Thyroid gland (tissue), 4 donors: Measurements from ENCODE around the gene ALLC. TPM values are rescaled to one million over a fixed set of nuclear protein-coding genes. Genes with fewer than 3 reads are reported as not detected.

ENCODE experiments used
- DNase-seq, 2 donors: peaks; one replicate each; pipeline ENCODE4 v3.0.0-alpha.2; 2019
- H3K27ac ChIP-seq, 3 donors: fragments of 200-600 bp; sonication (generic); 1 replicate in 2 of 3; 2 replicates in 1 of 3; pipeline ENCODE4 v1.5.1; 2016 to 2019; ENCODE audit warnings: mild to moderate bottlenecking in 1 of 3, moderate library complexity in 1 of 3
- H3K27me3 ChIP-seq: fragments of 200-600 bp; sonication (generic); one replicate; pipeline ENCODE4 v1.5.1; 2019
- H3K36me3 ChIP-seq, 2 donors: fragments of 200-600 bp; sonication (generic); one replicate each; pipeline ENCODE4 v1.5.1; 2016 to 2019
- H3K4me1 ChIP-seq, 2 donors: fragments of 200-600 bp; sonication (generic); one replicate each; pipeline ENCODE4 v1.5.1; 2017 to 2019
- H3K4me3 ChIP-seq, 3 donors: fragments of 200-600 bp; sonication (generic); replicated peaks in 1 of 3; 1 replicate in 2 of 3; 2 replicates in 1 of 3; pipeline ENCODE4 v1.5.1; 2016; ENCODE audit warnings: mild to moderate bottlenecking in 1 of 3
- H3K9me3 ChIP-seq: fragments of 200-600 bp; sonication (generic); one replicate; pipeline ENCODE4 v1.5.1; 2017
- CTCF ChIP-seq, 6 experiments: fragments of 200-600 bp in 3 of 6; fragments of 450-650 bp in 3 of 6; sonication (generic) in 3 of 6; IDR thresholded peaks; one replicate each; pipeline ENCODE4 v1.5.1; 2016 to 2019; ENCODE audit warnings: antibody characterized with exemption in 6 of 6, mild to moderate bottlenecking in 2 of 6, inconsistent platforms in 1 of 6, moderate library complexity in 1 of 6
- POLR2A ChIP-seq, 2 donors: fragments of 450-650 bp; IDR thresholded peaks; one replicate each; pipeline ENCODE4 v1.6.1; 2017; ENCODE audit warnings: antibody characterized with exemption in 2 of 2, mild to moderate bottlenecking in 2 of 2, moderate library complexity in 1 of 2
- WGBS, 2 donors: methylation state at CpG; one replicate each; pipeline ENCODE4 v1.1.5; 2017; 5-methylcytosine and 5-hydroxymethylcytosine counted together
- intact Hi-C: fragments of 100-400 bp; cut with DNase I; formaldehyde crosslinking; loops from one replicate; pipeline ENCODE4 v1.15.1; 2023
- total RNA-seq, 4 donors: library from RNA; depleted of rRNA; stranded (reverse); fragments of >200 nt; gene quantifications; one replicate each; pipeline ENCODE4 v1.2.3, GENCODE V29; 2016

ALLC gene
- total RNA-seq, 4 donors from 2014 or later, result not detected

GRCh38 chr2:3650140-3650920 lies 7.7 kb upstream of the ALLC start:
- 51 to 71% methylated on average over 6 to 12 of the region's 20 CpGs for WGBS, 2 donors
- TF ChIP-seq POLR2A (IDR thresholded peaks at IDR 0.05), result no peak
- TF ChIP-seq CTCF (IDR thresholded peaks at IDR 0.05), result no peak
- Histone ChIP-seq H3K4me3 (no peak overlapping the region), H3K4me1 (peaks cover 5 to 17% of the 10 kb centered on the region in 2 donors), H3K27me3 (no peaks in the 10 kb centered on the region), H3K27ac (peak overlapping the region in 1 of 3 donors; percentile 28), H3K9me3 (no peaks in the 10 kb centered on the region), H3K36me3 (no peaks in the 10 kb centered on the region)
- no peak for DNase-seq
- intact Hi-C loops, result loop anchor here (10.0 kb wide), 1 partner anchor 96 kb away; the partner anchor contains the start of gene RNASEH1

DNA sequence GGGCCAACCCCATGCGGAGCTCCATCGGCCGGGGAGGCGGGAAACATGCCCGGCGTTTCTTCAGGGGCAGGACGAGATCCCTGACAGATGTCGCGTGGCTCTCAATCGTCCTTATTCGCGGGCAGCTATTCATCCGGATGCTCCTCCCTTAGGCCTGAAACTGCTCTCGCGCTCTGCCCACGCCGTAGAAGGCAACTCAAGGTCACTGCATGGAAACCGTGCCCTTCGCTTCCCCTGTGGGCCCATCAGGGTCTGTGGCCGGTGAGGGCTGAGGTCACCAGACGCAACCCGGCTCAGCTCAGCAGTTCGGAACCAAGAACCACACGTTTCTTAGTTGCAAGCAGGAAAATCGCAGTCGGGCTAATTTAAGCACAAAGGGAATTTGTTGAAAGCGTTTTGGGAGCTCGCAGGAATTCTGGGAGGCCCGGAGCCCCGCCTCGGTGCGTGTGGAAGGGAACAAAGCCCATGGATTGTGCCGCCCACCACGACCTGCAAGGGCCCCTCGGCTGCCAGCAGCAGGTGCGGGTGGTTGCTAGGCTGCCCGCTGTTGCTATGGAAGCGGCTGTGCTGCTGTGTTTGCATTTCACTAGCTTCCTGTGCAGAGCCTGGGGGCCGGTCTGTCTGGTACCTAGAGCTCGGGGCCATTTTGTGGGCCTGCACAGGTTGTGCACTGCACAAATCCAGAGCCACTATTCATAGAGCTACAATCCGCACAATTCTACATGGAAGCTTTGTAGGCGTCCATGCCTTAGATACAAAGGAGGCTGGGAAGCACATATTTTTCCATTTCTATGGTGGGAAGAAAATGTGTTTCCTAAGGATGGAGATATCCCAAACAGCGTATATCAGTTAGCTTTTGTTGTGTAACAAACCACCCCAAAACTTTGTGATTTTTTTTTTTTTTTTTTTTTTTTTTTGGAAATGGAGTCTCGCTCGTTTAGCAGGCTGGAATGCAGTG lies 6.0 kb upstream of the ALLC start:
- intact Hi-C loops, result loop anchor here (10.0 kb wide), 1 partner anchor 97 kb away; the partner anchor contains the start of gene RNASEH1
- H3K27ac ChIP-seq, result peak overlapping the region in 1 of 3 donors; percentile 63
- no peaks in the 10 kb centered on the region for H3K36me3 ChIP-seq
- H3K4me3 ChIP-seq, result no peak overlapping the region
- 27 to 43% methylated on average over 30 to 44 of the region's 45 CpGs for WGBS, 2 donors
- peaks cover 5 to 17% of the 10 kb centered on the region in 2 donors for H3K4me1 ChIP-seq
- H3K9me3 ChIP-seq, result no peaks in the 10 kb centered on the region
- DNase-seq, result peak; percentile 12 to 30
- TF ChIP-seq CTCF (IDR thresholded peaks at IDR 0.05) (no peak), POLR2A (IDR thresholded peaks at IDR 0.05) (no peak)
- no peaks in the 10 kb centered on the region for H3K27me3 ChIP-seq

DNA sequence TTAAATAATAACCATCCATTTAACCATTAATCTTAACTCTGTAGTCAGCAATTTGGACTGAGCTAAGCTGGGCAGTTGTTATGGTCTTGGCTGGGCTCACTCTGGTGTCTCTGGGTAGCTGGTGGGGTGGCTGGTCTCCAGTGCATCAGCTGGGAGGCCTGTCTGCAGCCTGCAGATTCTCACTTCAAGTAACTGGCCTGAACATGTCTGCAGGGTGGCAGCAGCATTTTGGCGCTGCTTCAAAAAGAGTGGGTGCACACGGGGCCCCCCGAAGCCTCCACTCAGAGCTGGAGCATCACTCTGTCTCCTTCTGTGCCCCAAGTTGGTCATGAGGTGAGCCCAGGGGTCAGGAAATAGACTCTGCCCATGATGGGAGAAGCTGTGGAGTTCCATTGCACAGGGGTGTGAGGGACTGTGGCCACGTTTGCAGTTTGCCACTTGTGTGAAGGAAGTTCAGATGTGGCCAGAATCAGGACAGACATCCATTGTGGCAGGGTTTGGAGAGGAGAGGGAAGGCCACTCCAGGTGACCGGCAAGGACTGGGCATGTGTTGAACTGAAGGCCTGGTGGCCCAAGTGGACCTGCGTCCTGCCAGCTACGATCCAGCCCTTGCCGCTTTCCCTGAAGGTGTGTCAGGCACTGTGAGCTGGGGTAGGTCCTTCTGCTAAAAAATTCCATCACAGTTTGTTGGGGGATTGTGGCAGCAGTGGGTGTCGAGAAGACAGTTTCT lies 4.9 kb upstream of the ALLC start:
- DNase-seq, result no peak
- H3K36me3 ChIP-seq, result no peaks in the 10 kb centered on the region
- peaks cover 5 to 17% of the 10 kb centered on the region in 2 donors for H3K4me1 ChIP-seq
- intact Hi-C loops, result loop anchor here (10.0 kb wide), 1 partner anchor 98 kb away; the partner anchor contains the start of gene RNASEH1
- H3K4me3 ChIP-seq, result no peak overlapping the region
- no peaks in the 10 kb centered on the region for H3K9me3 ChIP-seq
- TF ChIP-seq POLR2A (IDR thresholded peaks at IDR 0.05) (no peak), CTCF (IDR thresholded peaks at IDR 0.05) (no peak)
- WGBS, 2 donors, result 98% methylated on average over 6 to 9 of the region's 9 CpGs
- H3K27ac ChIP-seq, result no peak overlapping the region
- H3K27me3 ChIP-seq, result no peaks in the 10 kb centered on the region

DNA sequence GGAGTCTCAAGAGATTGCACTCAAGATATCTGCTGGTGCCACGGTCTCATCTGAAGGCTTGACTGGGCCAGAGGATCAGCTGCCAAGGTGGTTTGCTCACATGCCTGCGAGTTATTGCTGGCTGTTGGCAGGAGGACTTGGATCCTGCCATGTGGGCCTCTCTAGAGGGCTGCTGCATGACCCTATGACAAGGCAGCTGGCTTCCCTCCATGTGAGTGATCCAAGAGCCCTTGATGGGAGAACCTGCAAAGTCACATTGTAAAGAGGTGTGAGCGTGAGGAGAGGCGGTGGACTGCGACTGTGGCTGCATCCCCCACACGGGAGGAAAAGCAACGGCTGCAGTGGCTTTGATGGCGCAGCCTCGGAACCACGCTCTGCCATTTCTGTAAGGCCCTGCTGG lies 4.0 kb upstream of the ALLC start:
- TF ChIP-seq POLR2A (IDR thresholded peaks at IDR 0.05) (no peak), CTCF (IDR thresholded peaks at IDR 0.05) (no peak)
- H3K27ac ChIP-seq, result no peak overlapping the region
- H3K4me1 ChIP-seq, result peaks cover 5 to 18% of the 10 kb centered on the region in 2 donors
- no peaks in the 10 kb centered on the region for H3K27me3 ChIP-seq
- 50 to 84% methylated on average over 8 to 9 of the region's 10 CpGs for WGBS, 2 donors
- peak; percentile 73 to 76 for DNase-seq
- intact Hi-C loops, result loop anchor here (10.0 kb wide), 1 partner anchor 99 kb away; the partner anchor contains the start of gene RNASEH1
- no peaks in the 10 kb centered on the region for H3K36me3 ChIP-seq
- no peak overlapping the region for H3K4me3 ChIP-seq
- H3K9me3 ChIP-seq, result no peaks in the 10 kb centered on the region
